SJSA1 (cell line): Measurements from ENCODE around the gene WNK1. TPM values are rescaled to one million over a fixed set of nuclear protein-coding genes. Genes with fewer than 3 reads are reported as not detected.

Experiments used
- DNase-seq, 2 experiments: peaks; one replicate each; pipeline ENCODE4 v3.0.0-alpha.2; 2015 to 2020; ENCODE audit warnings: low spot score in 2 of 2, low read depth in 1 of 2
- H3K27ac ChIP-seq: fragments of 250-450 bp; sonication (Bioruptor Pico); 2 replicates; pipeline ENCODE4 v1.5.1; 2020; ENCODE audit warnings: mild to moderate bottlenecking, moderate library complexity
- H3K27me3 ChIP-seq: fragments of 250-450 bp; sonication (Bioruptor Pico); replicated peaks from 2 replicates; pipeline ENCODE4 v1.5.1; 2020; ENCODE audit warnings: mild to moderate bottlenecking, moderate library complexity
- H3K36me3 ChIP-seq: fragments of 250-450 bp; sonication (Bioruptor Pico); 2 replicates; pipeline ENCODE4 v1.5.1; 2020; ENCODE audit warnings: mild to moderate bottlenecking
- H3K4me1 ChIP-seq: fragments of 250-450 bp; sonication (Bioruptor Pico); replicated peaks from 2 replicates; pipeline ENCODE4 v1.6.1; 2021; ENCODE audit warnings: mild to moderate bottlenecking
- H3K4me3 ChIP-seq: fragments of 250-450 bp; sonication (Bioruptor Pico); 2 replicates; pipeline ENCODE4 v1.5.1; 2020; ENCODE audit warnings: mild to moderate bottlenecking
- H3K9me3 ChIP-seq: fragments of 250-450 bp; sonication (Bioruptor Pico); replicated peaks from 2 replicates; pipeline ENCODE4 v1.5.1; 2020; ENCODE audit warnings: mild to moderate bottlenecking
- total RNA-seq: library from RNA; depleted of rRNA; stranded (reverse); fragments of >200 nt; shearing (Covaris generic); gene quantifications from 2 replicates; pipeline ENCODE4 v1.2.3, GENCODE V29; 2014

Gene WNK1
- total RNA-seq, 1 experiment from 2014 or later: 55.3 TPM

DNA sequence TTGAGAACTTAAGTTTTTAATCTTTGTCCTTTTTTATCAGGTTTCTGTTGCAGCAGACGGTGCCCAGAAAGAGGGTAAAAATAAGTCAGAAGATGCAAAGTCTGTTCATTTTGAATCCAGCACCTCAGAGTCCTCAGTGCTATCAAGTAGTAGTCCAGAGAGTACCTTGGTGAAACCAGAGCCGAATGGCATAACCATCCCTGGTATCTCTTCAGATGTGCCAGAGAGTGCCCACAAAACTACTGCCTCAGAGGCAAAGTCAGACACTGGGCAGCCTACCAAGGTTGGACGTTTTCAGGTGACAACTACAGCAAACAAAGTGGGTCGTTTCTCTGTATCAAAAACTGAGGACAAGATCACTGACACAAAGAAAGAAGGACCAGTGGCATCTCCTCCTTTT, 143.7 kb downstream of the WNK1 start:
- H3K4me1 ChIP-seq: no peaks in the 10 kb centered on the region
- no peak for DNase-seq
- peaks cover 79% of the 10 kb centered on the region for H3K36me3 ChIP-seq
- H3K27me3 ChIP-seq: no peaks in the 10 kb centered on the region
- no peaks in the 10 kb centered on the region; the same call in 1 of the 2 replicates for H3K9me3 ChIP-seq
- H3K27ac ChIP-seq: no peak overlapping the region
- H3K4me3 ChIP-seq: no peak overlapping the region

DNA sequence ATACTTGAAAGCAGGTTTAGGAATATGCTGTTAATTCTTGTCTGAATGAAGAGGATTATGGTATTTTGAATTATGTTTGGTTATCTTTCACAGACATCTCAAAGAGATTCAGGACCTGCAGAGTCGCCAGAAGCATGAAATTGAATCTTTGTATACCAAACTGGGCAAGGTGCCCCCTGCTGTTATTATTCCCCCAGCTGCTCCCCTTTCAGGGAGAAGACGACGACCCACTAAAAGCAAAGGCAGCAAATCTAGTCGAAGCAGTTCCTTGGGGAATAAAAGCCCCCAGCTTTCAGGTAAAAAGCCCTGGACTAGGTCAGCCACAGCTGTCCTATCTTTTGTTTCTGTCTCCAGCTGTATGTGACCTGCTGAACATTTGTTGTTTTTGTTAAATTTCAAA, 145.0 kb downstream of the WNK1 start:
- Histone ChIP-seq H3K36me3 (peaks cover 86% of the 10 kb centered on the region), H3K27me3 (no peaks in the 10 kb centered on the region), H3K9me3 (no peaks in the 10 kb centered on the region; the same call in 1 of the 2 replicates), H3K27ac (no peak overlapping the region), H3K4me1 (no peaks in the 10 kb centered on the region), H3K4me3 (no peak overlapping the region)
- no peak for DNase-seq

DNA sequence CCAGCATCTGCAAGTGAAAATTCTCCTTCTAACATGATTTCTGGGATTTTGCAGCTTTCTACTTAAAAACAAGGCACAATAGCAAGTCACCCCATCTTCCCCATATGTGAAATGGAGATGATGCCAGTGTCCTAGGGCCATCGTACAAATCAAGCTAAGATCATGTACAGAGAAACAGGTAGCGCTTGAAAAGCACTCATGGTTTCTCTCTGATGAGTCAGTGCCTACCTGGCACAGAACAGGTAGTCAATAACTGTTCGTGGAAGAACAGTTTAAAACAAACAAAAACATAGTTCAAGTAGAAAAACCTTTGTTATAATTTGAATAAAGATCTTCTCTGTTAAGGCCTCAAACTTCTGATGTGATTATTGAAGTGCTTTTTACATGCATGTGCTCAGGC, 150.2 kb downstream of the WNK1 start:
- H3K36me3 ChIP-seq: peaks cover 89% of the 10 kb centered on the region
- no peaks in the 10 kb centered on the region for H3K9me3 ChIP-seq
- H3K4me3 ChIP-seq: no peak overlapping the region
- DNase-seq: no peak
- no peaks in the 10 kb centered on the region for H3K27me3 ChIP-seq
- H3K27ac ChIP-seq: no peak overlapping the region
- no peaks in the 10 kb centered on the region for H3K4me1 ChIP-seq

DNA sequence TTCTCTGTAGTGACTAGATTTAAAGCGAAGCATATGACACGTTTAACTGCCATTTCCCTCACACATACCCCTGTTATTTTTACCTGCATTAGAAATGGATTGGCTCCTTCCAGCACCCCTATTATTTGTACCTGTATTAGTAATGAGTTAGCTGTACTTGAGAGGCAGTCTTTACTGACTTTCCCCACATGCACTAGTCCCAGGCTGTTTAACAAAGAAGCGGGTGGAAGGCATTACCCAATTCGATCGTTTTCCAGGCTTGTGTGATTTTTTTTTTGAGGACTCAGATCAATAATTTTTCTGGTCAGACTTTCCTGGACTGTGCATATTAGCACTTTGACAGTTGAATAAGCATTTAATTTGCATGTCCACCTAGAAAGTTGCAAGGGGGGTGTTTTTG, 150.7 kb downstream of the WNK1 start:
- Histone ChIP-seq H3K9me3 (no peaks in the 10 kb centered on the region), H3K4me1 (no peaks in the 10 kb centered on the region), H3K36me3 (peaks cover 89% of the 10 kb centered on the region)

DNA sequence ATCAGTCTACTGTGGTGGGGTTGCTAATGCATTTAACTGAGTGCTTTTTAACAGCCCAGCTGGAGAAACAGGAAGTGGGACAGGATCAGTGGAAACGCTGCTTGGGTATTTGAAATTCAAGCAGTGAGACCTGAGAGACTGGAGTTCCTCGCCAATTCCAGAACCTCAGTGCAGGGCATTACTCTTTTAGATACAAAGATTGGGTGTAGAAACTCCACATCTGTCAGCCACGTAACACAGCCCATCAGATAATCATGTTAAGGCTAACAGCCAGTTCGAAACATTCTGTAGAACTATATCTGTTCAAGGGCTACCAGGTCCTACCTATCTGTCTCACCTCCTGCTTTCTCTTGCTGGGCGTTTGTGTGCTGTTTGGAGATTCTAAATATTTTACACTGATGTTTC, 151.6 kb downstream of the WNK1 start:
- Histone ChIP-seq H3K27ac (no peak overlapping the region), H3K27me3 (no peaks in the 10 kb centered on the region), H3K9me3 (no peaks in the 10 kb centered on the region), H3K4me3 (no peak overlapping the region), H3K4me1 (no peaks in the 10 kb centered on the region), H3K36me3 (peaks cover 87% of the 10 kb centered on the region)
- no peak for DNase-seq

More for the DNA sequence above, 150.7 kb downstream of the WNK1 start:
- DNase-seq: no peak
- H3K27ac ChIP-seq: no peak overlapping the region
- H3K4me3 ChIP-seq: no peak overlapping the region
- no peaks in the 10 kb centered on the region for H3K27me3 ChIP-seq

DNA sequence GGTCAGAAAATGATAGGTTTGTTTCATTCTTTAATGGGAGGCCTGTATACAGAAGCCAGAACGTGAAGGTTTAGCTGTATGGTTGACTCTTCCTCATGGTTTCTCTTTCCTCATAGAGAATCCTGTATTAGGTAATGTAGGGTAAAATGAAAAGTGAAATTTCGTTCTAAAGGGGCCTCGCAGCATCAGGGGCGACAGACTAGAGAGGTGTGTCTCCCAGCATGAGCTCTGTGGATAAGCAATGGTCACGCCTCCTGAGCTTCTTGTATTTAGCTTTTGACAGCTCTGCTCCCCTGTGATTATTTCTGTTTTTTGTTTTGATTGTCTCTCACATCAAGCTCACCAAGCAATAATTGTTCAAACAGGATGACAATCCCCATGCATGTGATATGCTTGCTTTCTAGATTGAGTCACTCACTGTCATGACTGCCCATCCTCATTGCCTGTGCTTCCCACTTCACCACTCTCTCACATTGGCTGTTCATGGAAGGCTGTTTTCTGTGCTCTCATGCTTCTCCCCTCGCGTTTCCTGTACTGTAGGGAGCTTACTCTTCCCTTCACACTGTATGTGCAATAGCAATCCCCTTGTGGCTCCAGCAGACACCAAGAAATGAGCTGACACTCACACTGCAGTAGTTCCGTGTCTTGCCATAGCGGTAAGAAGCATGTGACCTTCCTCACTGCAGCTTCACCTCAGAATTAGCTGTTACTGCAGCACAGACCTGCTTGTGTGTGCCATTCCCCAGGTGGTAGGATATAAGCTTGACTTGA, 153.1 kb downstream of the WNK1 start:
- Histone ChIP-seq H3K9me3 (no peaks in the 10 kb centered on the region), H3K4me1 (no peaks in the 10 kb centered on the region), H3K27ac (no peak overlapping the region), H3K36me3 (peaks cover 87% of the 10 kb centered on the region), H3K4me3 (no peak overlapping the region), H3K27me3 (no peaks in the 10 kb centered on the region)
- DNase-seq: no peak

DNA sequence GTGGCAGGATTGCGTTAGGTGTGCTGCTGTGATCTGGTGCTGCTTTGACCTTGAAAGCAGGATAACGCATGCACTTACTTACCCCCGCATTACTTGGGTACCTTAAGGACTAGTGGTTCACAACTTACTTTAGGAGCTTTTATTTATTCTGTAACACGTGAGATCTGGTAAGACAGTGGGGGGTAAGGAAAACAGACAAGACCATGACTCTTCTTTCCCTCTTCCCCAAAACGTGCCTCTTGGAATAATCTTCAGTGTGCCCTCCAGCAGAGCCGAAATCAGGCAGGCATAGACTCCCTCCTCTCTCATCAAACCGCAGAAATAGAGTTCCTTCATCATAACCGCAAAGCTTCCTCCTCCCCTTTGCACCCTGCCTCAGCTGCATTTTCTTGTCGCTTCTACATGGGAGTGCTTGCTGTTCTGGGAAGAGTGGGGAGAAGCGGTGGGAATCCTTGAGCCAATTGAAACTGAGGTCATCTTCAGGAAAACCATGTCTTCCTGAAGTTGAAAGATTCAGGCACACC, 153.7 kb downstream of the WNK1 start:
- Histone ChIP-seq H3K27me3 (no peaks in the 10 kb centered on the region), H3K4me1 (no peaks in the 10 kb centered on the region), H3K27ac (no peak overlapping the region), H3K36me3 (peaks cover 87% of the 10 kb centered on the region), H3K4me3 (no peak overlapping the region), H3K9me3 (no peaks in the 10 kb centered on the region)
- no peak for DNase-seq

DNA sequence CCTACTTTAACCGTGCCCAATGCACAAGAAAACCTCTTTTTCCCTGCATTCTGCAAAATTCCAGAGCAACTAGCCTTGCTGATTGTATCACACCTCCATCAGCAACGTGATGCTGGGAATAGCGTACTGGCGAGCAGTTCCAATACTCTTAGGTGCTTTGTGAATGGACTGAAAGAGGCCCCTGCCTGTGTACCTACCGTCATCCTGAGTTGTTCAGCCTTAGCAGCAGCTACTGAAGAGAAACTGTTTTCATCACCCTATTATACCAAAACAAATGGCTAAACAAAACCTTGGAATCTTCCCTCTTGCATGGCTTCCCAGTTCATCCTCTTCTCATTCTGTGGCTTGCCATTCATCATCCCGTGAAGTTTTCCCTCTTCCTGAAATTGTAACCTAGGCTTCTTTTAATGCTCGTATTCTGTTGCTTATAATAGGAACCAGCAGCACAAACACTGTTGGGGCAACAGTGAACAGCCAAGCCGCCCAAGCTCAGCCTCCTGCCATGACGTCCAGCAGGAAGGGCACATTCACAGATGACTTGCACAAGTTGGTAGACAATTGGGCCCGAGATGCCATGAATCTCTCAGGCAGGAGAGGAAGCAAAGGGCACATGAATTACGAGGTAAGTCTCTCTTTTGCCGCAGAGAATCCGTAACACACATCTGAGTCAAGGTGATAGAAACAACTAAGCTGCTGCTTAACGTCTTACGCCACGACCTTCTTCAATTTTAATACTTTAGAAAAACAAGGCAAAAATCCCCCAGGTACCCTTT, 155.2 kb downstream of the WNK1 start:
- no peaks in the 10 kb centered on the region for H3K4me1 ChIP-seq
- H3K27me3 ChIP-seq: no peaks in the 10 kb centered on the region
- H3K9me3 ChIP-seq: no peaks in the 10 kb centered on the region
- DNase-seq: no peak
- H3K4me3 ChIP-seq: no peak overlapping the region
- no peak overlapping the region for H3K27ac ChIP-seq
- H3K36me3 ChIP-seq: peaks cover 85% of the 10 kb centered on the region

DNA sequence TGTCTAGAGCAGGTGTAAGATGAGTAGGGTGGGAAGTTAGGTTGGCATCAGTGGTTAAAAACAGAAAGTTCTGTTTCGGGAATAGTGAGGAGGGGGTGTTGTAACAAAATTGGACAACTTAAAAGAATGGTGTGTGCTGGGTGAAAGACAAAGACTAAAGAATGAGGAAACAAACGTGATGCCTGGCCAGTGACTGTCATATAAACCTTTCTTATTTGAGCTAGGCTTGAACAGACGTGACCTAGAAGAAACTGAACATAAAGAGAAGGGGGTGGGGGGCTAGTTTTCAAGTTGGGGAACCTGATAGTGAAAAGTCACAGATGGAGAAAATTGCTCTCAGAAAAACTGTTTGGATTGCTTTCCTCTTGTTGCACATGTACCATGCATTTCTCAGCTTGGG, 157.5 kb downstream of the WNK1 start:
- H3K27me3 ChIP-seq: no peaks in the 10 kb centered on the region
- no peak overlapping the region for H3K4me3 ChIP-seq
- H3K36me3 ChIP-seq: peaks cover 85% of the 10 kb centered on the region
- peaks cover 16% of the 10 kb centered on the region for H3K4me1 ChIP-seq
- H3K27ac ChIP-seq: no peak overlapping the region
- DNase-seq: no peak
- no peaks in the 10 kb centered on the region for H3K9me3 ChIP-seq

DNA sequence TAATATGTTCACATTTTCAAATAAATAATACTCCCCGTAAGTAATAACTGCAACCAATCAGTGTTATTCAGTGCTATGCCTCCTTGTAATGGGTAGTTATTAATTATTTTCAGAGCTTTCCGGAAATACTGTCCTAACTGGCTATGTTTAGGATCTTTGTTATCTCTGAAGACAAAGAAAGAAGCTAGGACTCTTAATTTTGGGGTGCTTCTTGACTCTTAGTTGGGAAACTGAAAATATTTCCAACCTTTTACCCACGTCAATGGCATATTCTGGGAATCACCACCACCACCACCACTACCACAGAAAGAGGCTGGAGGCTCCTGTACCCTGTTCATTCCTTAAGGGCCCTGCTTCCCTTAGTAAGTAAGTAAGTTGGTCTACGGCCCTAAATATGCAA, 158.0 kb downstream of the WNK1 start:
- Histone ChIP-seq H3K9me3 (no peaks in the 10 kb centered on the region), H3K4me3 (no peak overlapping the region), H3K4me1 (peaks cover 16% of the 10 kb centered on the region), H3K27me3 (no peaks in the 10 kb centered on the region), H3K36me3 (peaks cover 85% of the 10 kb centered on the region), H3K27ac (no peak overlapping the region)
- DNase-seq: no peak

DNA sequence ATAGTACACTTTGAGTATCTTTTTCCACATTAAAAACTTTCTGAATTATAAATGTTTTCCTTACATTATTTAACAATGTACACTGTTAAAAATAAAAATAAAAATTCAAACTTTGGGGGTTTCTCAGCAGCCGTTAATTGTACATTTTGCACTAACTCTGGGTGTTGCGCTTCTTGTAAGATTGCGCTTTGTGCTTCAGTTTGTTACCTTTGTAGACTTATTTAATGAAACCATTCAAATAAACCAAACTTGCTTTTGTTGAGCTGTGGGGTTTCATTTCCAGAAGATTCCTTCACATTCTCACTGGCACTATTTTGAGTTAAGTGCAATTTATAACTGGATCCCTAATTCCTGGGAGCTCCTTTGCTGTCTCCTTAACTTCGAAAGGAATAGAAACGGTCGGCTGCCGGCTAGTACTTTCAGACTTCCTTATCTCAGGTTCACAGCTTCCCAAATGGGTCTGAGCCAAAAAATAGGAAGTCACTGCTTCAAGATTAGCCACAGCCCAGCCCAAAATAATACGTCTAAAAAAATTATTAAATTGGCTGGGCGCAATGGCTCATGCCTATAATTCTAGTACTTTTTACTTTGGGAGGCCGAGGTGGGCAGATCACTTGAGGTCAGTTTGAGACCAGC, 158.9 kb downstream of the WNK1 start:
- no peak overlapping the region for H3K27ac ChIP-seq
- no peak for DNase-seq
- H3K4me3 ChIP-seq: no peak overlapping the region
- peaks cover 16% of the 10 kb centered on the region for H3K4me1 ChIP-seq
- H3K27me3 ChIP-seq: no peaks in the 10 kb centered on the region
- H3K9me3 ChIP-seq: no peaks in the 10 kb centered on the region
- peaks cover 85% of the 10 kb centered on the region for H3K36me3 ChIP-seq

DNA sequence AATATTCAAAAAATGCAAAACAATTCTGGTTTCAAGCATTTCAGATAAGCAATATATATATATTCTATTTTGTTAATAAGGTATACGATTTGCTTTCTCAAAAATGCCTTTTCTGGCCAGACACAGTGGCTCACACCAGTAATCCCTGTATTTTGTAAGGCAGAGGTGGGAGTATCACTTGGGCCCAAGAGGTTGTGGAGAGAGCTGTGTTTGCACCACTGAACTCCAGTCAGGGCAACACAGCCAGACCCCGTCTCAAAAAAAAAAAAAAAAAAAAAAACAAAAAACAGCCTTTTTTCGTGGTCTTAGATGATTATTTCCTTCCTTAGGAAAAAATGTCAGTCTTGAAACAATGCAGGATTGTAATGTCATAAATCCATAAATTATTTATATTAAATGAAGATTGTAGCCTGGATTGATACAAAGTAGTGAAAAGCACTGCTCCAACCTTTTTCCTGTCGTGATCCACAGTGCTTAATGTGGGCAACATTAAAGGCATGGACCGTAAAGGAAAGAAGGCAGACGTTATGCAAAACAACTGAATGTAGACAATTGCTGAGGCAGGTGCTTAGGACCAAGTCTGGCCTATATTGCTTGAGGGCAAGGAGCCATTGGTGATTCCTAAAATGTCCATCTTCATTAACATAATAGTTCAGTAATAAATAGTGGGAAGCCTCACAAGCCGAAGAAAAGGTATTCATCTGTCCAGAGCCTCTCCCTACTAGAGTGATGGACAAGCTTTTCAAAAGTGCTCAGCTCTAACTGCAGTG, 160.3 kb downstream of the WNK1 start:
- Histone ChIP-seq H3K27ac (no peak overlapping the region), H3K27me3 (no peaks in the 10 kb centered on the region), H3K4me3 (no peak overlapping the region), H3K36me3 (peaks cover 87% of the 10 kb centered on the region), H3K4me1 (peaks cover 16% of the 10 kb centered on the region), H3K9me3 (no peaks in the 10 kb centered on the region)
- no peak for DNase-seq

DNA sequence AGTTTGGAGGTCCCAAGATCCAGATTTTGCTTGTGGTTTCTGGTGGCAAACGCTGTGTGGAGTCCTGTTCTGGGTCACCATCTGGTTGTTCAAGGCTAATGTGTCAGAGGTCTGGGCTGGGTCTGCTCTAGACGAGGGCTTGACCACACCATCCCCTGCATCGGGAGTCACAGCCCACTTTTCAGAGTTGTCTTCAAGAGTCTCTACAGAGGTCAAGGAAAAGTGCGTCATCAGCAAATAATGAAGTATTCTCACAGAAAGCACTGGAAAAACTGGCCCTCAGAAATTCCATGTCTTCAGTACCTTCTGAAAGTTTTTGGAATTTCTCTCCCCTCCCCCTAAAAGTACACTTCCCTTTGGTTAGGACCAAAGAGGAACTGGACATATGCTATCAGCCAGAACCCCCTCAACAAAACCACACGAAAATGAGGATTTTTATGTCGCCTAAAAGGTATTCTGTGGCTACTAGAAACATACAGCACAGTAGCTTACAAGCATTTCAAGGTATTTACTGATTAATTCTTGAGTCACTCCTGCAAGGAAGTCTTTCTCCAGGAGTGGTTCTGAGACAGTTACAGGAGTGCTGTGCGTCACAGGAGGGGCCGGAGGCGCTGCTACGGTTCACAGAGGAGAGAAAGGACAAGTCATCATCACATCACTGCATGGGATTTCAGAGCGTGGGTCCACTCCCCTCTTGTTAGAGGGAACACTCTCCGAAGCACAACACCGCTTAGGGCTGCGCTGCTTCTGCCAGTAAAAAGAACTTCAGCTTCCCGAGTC, 161.7 kb downstream of the WNK1 start:
- Histone ChIP-seq H3K4me3 (no peak overlapping the region), H3K27me3 (no peaks in the 10 kb centered on the region), H3K4me1 (peaks cover 16% of the 10 kb centered on the region), H3K36me3 (peaks cover 92% of the 10 kb centered on the region), H3K27ac (peak overlapping the region; percentile 76), H3K9me3 (no peaks in the 10 kb centered on the region)
- DNase-seq: peak; percentile 50 to 69
